Endodermal cell (in vitro differentiated cells): ENCODE measurements around the gene TRIAP1. TPM values are rescaled to one million over a fixed set of nuclear protein-coding genes. Genes with fewer than 3 reads are reported as not detected.
A peak's percentile ranks its signal among the peaks of the same experiment; 100 is the strongest.

Experiments used
- DNase-seq: peaks from one replicate; pipeline ENCODE4 v3.0.0-alpha.2; 2017
- H3K27ac ChIP-seq: 2 replicates; pipeline ENCODE4 v1.5.1; 2013; ENCODE audit warnings: mild to moderate bottlenecking, low read depth, low read length, moderate library complexity
- H3K27me3 ChIP-seq: 2 replicates; pipeline ENCODE4 v1.6.1; 2013; ENCODE audit warnings: mild to moderate bottlenecking, low read length, moderate library complexity; ENCODE audit not compliant: insufficient read depth, control insufficient read depth, poor library complexity, severe bottlenecking
- H3K36me3 ChIP-seq: 2 replicates; pipeline ENCODE4 v1.7.0; 2013; ENCODE audit warnings: mild to moderate bottlenecking, low read length, moderate library complexity; ENCODE audit not compliant: control insufficient read depth, insufficient read depth
- H3K4me1 ChIP-seq: one replicate; pipeline ENCODE4 v1.7.0; 2013; ENCODE audit warnings: low read length; ENCODE audit not compliant: control insufficient read depth, insufficient read depth
- H3K4me3 ChIP-seq: 2 replicates; pipeline ENCODE4 v1.5.1; 2013; ENCODE audit warnings: mild to moderate bottlenecking, low read length, moderate library complexity
- H3K9ac ChIP-seq: 2 replicates; pipeline ENCODE4 v1.6.1; 2013; ENCODE audit warnings: mild to moderate bottlenecking, low read length, moderate library complexity; ENCODE audit not compliant: poor library complexity, severe bottlenecking; ENCODE audit errors: extremely low read depth
- H3K9me3 ChIP-seq: 2 replicates; pipeline ENCODE4 v1.6.1; 2013; ENCODE audit warnings: mild to moderate bottlenecking, low read length, moderate library complexity; ENCODE audit not compliant: control insufficient read depth
- H3K27ac Mint-ChIP-seq: 2 replicates; pipeline ENCODE4 v1.8.0; 2020; ENCODE audit warnings: mixed read lengths
- H3K27me3 Mint-ChIP-seq: 2 replicates; pipeline ENCODE4 v1.8.0; 2021; ENCODE audit warnings: mild to moderate bottlenecking, mixed read lengths; ENCODE audit not compliant: insufficient read depth
- H3K36me3 Mint-ChIP-seq: 2 replicates; pipeline ENCODE4 v1.8.0; 2020; ENCODE audit warnings: low read depth, mixed read lengths
- H3K4me1 Mint-ChIP-seq: 2 replicates; pipeline ENCODE4 v1.8.0; 2020; ENCODE audit warnings: mixed read lengths
- H3K4me3 Mint-ChIP-seq: 2 replicates; pipeline ENCODE4 v1.8.0; 2020; ENCODE audit warnings: mild to moderate bottlenecking, moderate library complexity, mixed read lengths
- H3K9me3 Mint-ChIP-seq: 2 replicates; pipeline ENCODE4 v1.8.0; 2020; ENCODE audit warnings: mild to moderate bottlenecking, mixed read lengths
- WGBS, 2 experiments: methylation state at CpG; one replicate each; pipeline versions ENCODE4 v1.1.5 to v1.1.7; 2013; ENCODE audit warnings: missing lambda C conversion rate in 2 of 2, mixed read lengths in 1 of 2; ENCODE audit not compliant: insufficient coverage in 1 of 2, insufficient read length in 1 of 2; 5-methylcytosine and 5-hydroxymethylcytosine counted together
- total RNA-seq, 2 donors: library from RNA; stranded (reverse); fragmentation: NEBNext Ultra II Directional in 1 of 2; extraction: Animal tissue kit (Norgen Biotek cat#: 25700) in 1 of 2; gene quantifications; 2 replicates in 1 of 2; 3 replicates in 1 of 2; pipeline ENCODE4 v1.2.1, GENCODE V29; 2021
- TF ChIP-seq, protein P1 (sequence below): fragments of 200-600 bp; sonication (generic); conservative IDR thresholded peaks from 2 replicates; pipeline ENCODE4 v1.5.0; 2021; ENCODE audit warnings: antibody characterized with exemption, mild to moderate bottlenecking

The TRIAP1 gene
- total RNA-seq, 2 donors from 2014 or later: 31.6 to 34.8 TPM

DNA sequence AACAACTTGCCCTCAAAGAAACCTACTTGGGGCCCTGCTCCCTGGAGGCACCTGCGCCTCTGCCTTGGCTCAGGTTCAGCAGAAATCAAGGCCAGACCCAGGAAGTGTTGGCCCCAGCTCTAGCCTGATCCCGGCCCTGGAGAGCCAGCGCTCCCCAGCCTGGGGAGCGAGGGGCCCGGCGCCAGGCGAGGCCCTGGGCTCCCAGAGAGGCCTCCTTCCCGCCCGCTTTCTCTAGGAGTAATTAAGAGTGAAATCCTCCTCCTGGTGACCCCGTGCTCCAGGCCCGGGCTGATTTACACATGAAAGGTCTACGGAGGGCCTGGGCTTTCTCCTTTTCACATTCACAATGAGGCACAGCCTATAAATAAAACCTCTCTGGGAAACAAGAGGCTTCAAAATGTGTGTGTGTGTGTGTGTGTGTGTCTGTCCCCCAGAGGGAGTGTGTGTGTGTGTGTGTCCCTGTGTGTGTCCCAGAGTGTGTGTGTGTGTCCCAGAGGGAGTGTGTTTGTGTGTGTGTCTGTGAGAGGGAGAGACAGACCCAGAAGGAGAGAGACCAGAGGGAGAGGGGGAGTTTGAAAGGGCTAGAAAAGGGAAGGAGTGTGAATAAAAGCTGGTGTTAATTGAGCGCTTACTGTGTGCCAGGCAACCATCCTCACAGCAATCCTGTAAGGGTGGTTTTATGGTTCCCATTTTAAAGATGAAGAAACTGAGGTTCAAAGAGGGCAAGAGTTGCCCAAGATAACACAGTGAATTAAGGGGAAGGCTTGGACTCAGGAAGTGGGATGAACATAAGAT is 32.1 kb downstream of the TRIAP1 start:
- H3K27ac ChIP-seq: peak overlapping the region; percentile 93
- DNase-seq: peak; percentile 95
- 35 to 42% methylated on average over 3 to 13 of the region's 13 CpGs for WGBS, 2 experiments

DNA sequence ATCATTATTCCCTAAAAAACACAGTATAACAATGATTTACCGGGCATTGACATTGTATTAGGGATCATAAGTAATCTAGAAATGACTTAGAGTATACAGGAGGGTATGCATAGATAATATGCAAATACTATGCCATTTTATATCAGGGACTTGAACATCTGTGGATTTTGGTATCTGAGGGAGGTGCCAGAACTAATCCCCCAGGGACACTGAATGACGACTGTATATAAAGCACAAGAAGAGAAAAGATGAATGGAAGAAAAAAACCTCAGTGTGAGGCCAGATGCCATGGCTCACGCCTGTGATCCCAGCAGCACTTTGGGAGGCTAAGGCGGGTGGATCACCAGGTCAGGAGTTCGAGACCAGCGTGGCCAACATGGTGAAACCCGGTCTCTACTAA is 33.8 kb downstream of the TRIAP1 start:
- no peak for DNase-seq
- no peaks in the 10 kb centered on the region for H3K27me3 ChIP-seq
- peaks cover 10% of the 10 kb centered on the region for H3K4me1 Mint-ChIP-seq
- no peak overlapping the region for H3K27ac Mint-ChIP-seq
- WGBS, 2 experiments: 90 to 92% methylated on average over 4 to 6 of the region's 7 CpGs
- H3K36me3 ChIP-seq: no peaks in the 10 kb centered on the region
- no peak overlapping the region for H3K4me3 ChIP-seq
- H3K9me3 Mint-ChIP-seq: no peaks in the 10 kb centered on the region
- no peaks in the 10 kb centered on the region for H3K9me3 ChIP-seq
- no peak overlapping the region for H3K9ac ChIP-seq
- H3K36me3 Mint-ChIP-seq: no peaks in the 10 kb centered on the region
- no peak overlapping the region for H3K27ac ChIP-seq
- H3K27me3 Mint-ChIP-seq: no peaks in the 10 kb centered on the region
- no peak overlapping the region for H3K4me3 Mint-ChIP-seq
- no peaks in the 10 kb centered on the region for H3K4me1 ChIP-seq
- TF ChIP-seq, protein P1, sequence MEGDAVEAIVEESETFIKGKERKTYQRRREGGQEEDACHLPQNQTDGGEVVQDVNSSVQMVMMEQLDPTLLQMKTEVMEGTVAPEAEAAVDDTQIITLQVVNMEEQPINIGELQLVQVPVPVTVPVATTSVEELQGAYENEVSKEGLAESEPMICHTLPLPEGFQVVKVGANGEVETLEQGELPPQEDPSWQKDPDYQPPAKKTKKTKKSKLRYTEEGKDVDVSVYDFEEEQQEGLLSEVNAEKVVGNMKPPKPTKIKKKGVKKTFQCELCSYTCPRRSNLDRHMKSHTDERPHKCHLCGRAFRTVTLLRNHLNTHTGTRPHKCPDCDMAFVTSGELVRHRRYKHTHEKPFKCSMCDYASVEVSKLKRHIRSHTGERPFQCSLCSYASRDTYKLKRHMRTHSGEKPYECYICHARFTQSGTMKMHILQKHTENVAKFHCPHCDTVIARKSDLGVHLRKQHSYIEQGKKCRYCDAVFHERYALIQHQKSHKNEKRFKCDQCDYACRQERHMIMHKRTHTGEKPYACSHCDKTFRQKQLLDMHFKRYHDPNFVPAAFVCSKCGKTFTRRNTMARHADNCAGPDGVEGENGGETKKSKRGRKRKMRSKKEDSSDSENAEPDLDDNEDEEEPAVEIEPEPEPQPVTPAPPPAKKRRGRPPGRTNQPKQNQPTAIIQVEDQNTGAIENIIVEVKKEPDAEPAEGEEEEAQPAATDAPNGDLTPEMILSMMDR: no peak

More for the DNA sequence above, 32.1 kb downstream of the TRIAP1 start:
- TF ChIP-seq, protein P1: no peak
- H3K9me3 ChIP-seq: no peaks in the 10 kb centered on the region
- H3K36me3 ChIP-seq: no peaks in the 10 kb centered on the region
- H3K9ac ChIP-seq: no peak overlapping the region
- peaks cover 10% of the 10 kb centered on the region for H3K4me1 Mint-ChIP-seq
- no peaks in the 10 kb centered on the region for H3K36me3 Mint-ChIP-seq
- no peaks in the 10 kb centered on the region for H3K27me3 Mint-ChIP-seq
- H3K9me3 Mint-ChIP-seq: no peaks in the 10 kb centered on the region
- H3K4me1 ChIP-seq: no peaks in the 10 kb centered on the region
- H3K4me3 Mint-ChIP-seq: no peak overlapping the region
- no peaks in the 10 kb centered on the region for H3K27me3 ChIP-seq
- H3K4me3 ChIP-seq: no peak overlapping the region
- peak overlapping the region; percentile 73 for H3K27ac Mint-ChIP-seq

GRCh38 chr12:120408771-120409170 is 37.4 kb downstream of the TRIAP1 start:
- Histone ChIP-seq H3K4me1 (no peaks in the 10 kb centered on the region), H3K27me3 (no peaks in the 10 kb centered on the region), H3K4me3 (no peak overlapping the region), H3K9me3 (no peaks in the 10 kb centered on the region), H3K36me3 (no peaks in the 10 kb centered on the region), H3K9ac (no peak overlapping the region), H3K27ac (no peak overlapping the region)
- Mint-ChIP-seq H3K9me3 (peaks cover 1% of the 10 kb centered on the region), H3K4me3 (no peak overlapping the region), H3K4me1 (peaks cover 5% of the 10 kb centered on the region), H3K27ac (no peak overlapping the region), H3K36me3 (no peaks in the 10 kb centered on the region), H3K27me3 (no peaks in the 10 kb centered on the region)
- TF ChIP-seq, protein P1: no peak
- DNase-seq: no peak
- WGBS, 2 experiments: 93 to 97% methylated on average over 6 to 11 of the region's 11 CpGs
